WTC11 (cell line): ENCODE results near the gene CEBPG.

Source experiments
- ATF1 ChIP-seq: sonication (generic); formaldehyde crosslinking; IDR thresholded peaks from 2 replicates; pipeline ENCODE4 v1.8.1; 2023; ENCODE audit warnings: mild to moderate bottlenecking, moderate library complexity, missing genetic modification reagents
- ETV6 ChIP-seq: sonication (generic); formaldehyde crosslinking; IDR thresholded peaks from 2 replicates; pipeline ENCODE4 v1.8.1; 2022; ENCODE audit warnings: mild to moderate bottlenecking, missing genetic modification reagents
- FOXK1 ChIP-seq: sonication (generic); formaldehyde crosslinking; IDR thresholded peaks from 2 replicates; pipeline ENCODE4 v1.8.0; 2022; ENCODE audit warnings: mild to moderate bottlenecking, moderate library complexity, missing genetic modification reagents
- FOXP1 ChIP-seq: sonication (generic); formaldehyde crosslinking; IDR thresholded peaks from 2 replicates; pipeline ENCODE4 v1.8.0; 2022; ENCODE audit warnings: missing genetic modification reagents, mild to moderate bottlenecking, moderate library complexity, borderline replicate concordance
- ZNF232 ChIP-seq: sonication (generic); formaldehyde crosslinking; IDR thresholded peaks from 2 replicates; pipeline ENCODE4 v1.8.0; 2022; ENCODE audit warnings: mild to moderate bottlenecking, missing genetic modification reagents
- TF ChIP-seq, protein P1 (sequence below): fragments of 200-600 bp; IDR thresholded peaks from 2 replicates; pipeline ENCODE4 v1.8.0; 2022; ENCODE audit warnings: antibody characterized with exemption

DNA sequence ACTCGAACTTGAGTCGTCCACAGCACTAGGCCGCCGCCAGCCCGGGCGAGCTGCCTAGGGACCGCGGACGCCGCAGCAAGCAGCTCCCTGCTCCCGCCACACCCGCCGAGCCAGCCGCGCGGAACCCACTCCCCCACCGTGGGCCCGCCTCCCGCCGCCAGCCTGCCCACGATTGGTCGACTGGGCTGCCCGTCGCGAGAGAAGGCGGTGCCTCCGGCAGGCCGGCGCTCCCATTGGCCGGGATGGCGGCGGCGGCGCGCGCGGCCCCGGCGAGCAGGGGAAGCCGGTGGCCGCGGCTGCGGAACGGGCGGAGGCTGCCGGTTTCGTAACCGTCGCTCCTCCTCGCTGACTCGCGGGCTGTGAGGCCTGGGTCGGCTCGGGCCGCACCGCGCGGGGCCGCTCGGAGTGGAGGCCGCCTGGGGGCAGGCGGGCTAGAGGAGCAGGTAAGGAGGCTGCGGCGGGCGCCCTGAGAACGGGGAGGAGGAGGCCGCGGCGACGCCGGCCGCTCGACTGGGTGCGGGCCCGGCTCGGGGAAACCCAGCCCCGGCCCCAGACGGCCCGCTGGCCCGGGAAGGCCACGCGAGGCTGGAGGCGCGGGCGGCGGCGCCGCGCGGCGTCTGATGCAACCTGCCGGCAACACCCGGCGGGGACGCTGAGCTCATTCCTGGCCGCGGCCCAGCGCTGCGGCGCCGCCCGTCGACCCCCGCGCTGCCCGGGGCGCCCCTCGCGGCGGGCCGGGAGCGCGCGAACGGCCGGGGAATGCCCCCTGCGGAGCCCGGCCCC, at the start of gene CEBPG:
- TF ChIP-seq ZNF232 (no peak), ETV6 (CRISPR knock-in tag) (no peak; the same call in 1 of the 2 replicates), ATF1 (CRISPR knock-in tag) (no peak), FOXP1 (CRISPR knock-in tag) (no peak), FOXK1 (CRISPR knock-in tag) (peak; percentile 20; the same call in 1 of the 2 replicates)
- TF ChIP-seq, protein P1, sequence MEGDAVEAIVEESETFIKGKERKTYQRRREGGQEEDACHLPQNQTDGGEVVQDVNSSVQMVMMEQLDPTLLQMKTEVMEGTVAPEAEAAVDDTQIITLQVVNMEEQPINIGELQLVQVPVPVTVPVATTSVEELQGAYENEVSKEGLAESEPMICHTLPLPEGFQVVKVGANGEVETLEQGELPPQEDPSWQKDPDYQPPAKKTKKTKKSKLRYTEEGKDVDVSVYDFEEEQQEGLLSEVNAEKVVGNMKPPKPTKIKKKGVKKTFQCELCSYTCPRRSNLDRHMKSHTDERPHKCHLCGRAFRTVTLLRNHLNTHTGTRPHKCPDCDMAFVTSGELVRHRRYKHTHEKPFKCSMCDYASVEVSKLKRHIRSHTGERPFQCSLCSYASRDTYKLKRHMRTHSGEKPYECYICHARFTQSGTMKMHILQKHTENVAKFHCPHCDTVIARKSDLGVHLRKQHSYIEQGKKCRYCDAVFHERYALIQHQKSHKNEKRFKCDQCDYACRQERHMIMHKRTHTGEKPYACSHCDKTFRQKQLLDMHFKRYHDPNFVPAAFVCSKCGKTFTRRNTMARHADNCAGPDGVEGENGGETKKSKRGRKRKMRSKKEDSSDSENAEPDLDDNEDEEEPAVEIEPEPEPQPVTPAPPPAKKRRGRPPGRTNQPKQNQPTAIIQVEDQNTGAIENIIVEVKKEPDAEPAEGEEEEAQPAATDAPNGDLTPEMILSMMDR, result no peak
